Left lung (tissue), 10 donors: ENCODE data around the gene ALDH1B1. TPM values are rescaled to one million over a fixed set of nuclear protein-coding genes. Genes with fewer than 3 reads are reported as not detected.

Experiments
- ATAC-seq: fragments of 200-7000 bp; cut with Tn5 transposase; one replicate; pipeline ENCODE4 v1.9.1; 2020; ENCODE audit warnings: moderate library complexity
- DNase-seq, 4 donors: peaks; one replicate each; pipeline ENCODE4 v3.0.0-alpha.2; 2013 to 2020
- H3K27ac ChIP-seq, 2 donors: fragments of 200-600 bp; sonication (generic) in 1 of 2; one replicate each; pipeline versions ENCODE4 v1.5.0 to v1.8.0; 2020 to 2021
- H3K27me3 ChIP-seq, 2 donors: fragments of 200-600 bp; sonication (generic) in 1 of 2; one replicate each; pipeline versions ENCODE4 v1.5.0 to v1.8.0; 2020 to 2021
- H3K36me3 ChIP-seq, 2 donors: fragments of 200-600 bp; sonication (generic) in 1 of 2; one replicate each; pipeline versions ENCODE4 v1.5.0 to v1.8.0; 2020 to 2021
- H3K4me1 ChIP-seq, 2 donors: fragments of 200-600 bp; one replicate each; pipeline ENCODE4 v1.8.0; 2021
- H3K4me3 ChIP-seq, 2 donors: fragments of 200-600 bp; sonication (generic) in 1 of 2; one replicate each; pipeline versions ENCODE4 v1.5.0 to v1.8.0; 2020 to 2021; ENCODE audit warnings: mild to moderate bottlenecking in 1 of 2
- H3K9me3 ChIP-seq, 2 donors: fragments of 200-600 bp; sonication (generic) in 1 of 2; one replicate each; pipeline versions ENCODE4 v1.5.0 to v1.8.0; 2020 to 2021
- intact Hi-C, 2 donors: fragments of 100-400 bp; cut with DNase I; formaldehyde crosslinking; loops; one replicate each; pipeline versions ENCODE4 v1.11.2 to v1.14.2; 2022
- polyA plus RNA-seq, 6 donors: library from polyadenylated mRNA; unstranded; fragments of 120-200 nt; gene quantifications; one replicate each; pipeline ENCODE4 v1.2.1, GENCODE V29; 2013; ENCODE audit not compliant: insufficient read length in 6 of 6
- total RNA-seq, 2 donors: library from RNA; stranded (reverse); fragmentation: NEBNext Ultra II Directional; extraction: Animal tissue kit (Norgen Biotek cat#: 25700); gene quantifications; one replicate each; pipeline ENCODE4 v1.2.1, GENCODE V29; 2021
- TF ChIP-seq, protein P1 (sequence below), 2 donors: fragments of 200-600 bp; sonication (generic) in 1 of 2; IDR thresholded peaks; one replicate each; pipeline versions ENCODE4 v1.5.0 to v1.8.0; 2021; ENCODE audit warnings: antibody characterized with exemption in 2 of 2
- donor health status: DM: no; HTN: yes; CAD: no.
- donor health status: DM: no; HTN: no; CAD: no.

The ALDH1B1 gene
- total and polyA plus RNA-seq, 8 donors = 15.5 to 27.1 (median 18.9) TPM

DNA sequence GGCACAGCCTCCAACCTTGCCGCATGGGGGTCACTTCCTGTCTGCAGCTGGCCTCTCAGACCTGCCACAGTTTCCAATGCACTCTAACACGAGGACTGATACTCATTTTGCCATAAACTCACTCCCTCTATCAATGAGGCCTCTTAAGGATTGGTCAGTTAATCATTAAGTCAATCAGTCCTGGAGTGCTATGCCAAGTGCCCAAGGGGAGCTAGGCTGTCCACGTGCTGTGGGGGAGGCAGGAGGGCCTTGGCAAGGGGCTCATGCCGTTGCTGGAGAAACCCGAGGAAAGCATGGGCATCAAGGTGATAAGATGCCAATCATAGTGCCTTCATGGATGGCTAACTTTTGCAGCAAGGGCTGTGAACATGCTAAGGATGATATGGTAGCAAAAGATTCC is 1.7 kb upstream of the ALDH1B1 start:
- Histone ChIP-seq H3K36me3 (peaks cover 0 to 4% of the 10 kb centered on the region in 2 donors), H3K4me1 (peaks cover 0 to 12% of the 10 kb centered on the region in 2 donors), H3K27ac (no peak overlapping the region), H3K4me3 (no peak overlapping the region), H3K9me3 (no peaks in the 10 kb centered on the region), H3K27me3 (no peaks in the 10 kb centered on the region)
- no peak for ATAC-seq
- no peak for DNase-seq
- TF ChIP-seq, protein P1, sequence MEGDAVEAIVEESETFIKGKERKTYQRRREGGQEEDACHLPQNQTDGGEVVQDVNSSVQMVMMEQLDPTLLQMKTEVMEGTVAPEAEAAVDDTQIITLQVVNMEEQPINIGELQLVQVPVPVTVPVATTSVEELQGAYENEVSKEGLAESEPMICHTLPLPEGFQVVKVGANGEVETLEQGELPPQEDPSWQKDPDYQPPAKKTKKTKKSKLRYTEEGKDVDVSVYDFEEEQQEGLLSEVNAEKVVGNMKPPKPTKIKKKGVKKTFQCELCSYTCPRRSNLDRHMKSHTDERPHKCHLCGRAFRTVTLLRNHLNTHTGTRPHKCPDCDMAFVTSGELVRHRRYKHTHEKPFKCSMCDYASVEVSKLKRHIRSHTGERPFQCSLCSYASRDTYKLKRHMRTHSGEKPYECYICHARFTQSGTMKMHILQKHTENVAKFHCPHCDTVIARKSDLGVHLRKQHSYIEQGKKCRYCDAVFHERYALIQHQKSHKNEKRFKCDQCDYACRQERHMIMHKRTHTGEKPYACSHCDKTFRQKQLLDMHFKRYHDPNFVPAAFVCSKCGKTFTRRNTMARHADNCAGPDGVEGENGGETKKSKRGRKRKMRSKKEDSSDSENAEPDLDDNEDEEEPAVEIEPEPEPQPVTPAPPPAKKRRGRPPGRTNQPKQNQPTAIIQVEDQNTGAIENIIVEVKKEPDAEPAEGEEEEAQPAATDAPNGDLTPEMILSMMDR (IDR thresholded peaks at IDR 0.05) = no peak
- intact Hi-C loops = no loop called here

GRCh38 chr9:38391278-38392118 is 1.0 kb upstream of the ALDH1B1 start:
- H3K27me3 ChIP-seq = no peaks in the 10 kb centered on the region
- intact Hi-C loops = no loop called here
- H3K36me3 ChIP-seq = peaks cover 0 to 10% of the 10 kb centered on the region in 2 donors
- H3K9me3 ChIP-seq = no peaks in the 10 kb centered on the region
- TF ChIP-seq, protein P1 (IDR thresholded peaks at IDR 0.05) = no peak
- peaks cover 0 to 12% of the 10 kb centered on the region in 2 donors for H3K4me1 ChIP-seq
- H3K27ac ChIP-seq = no peak overlapping the region
- DNase-seq (no peak), ATAC-seq (no peak)
- H3K4me3 ChIP-seq = peak overlapping the region in 1 of 2 donors; percentile 75

GRCh38 chr9:38393128-38393796 is 760 bp downstream of the ALDH1B1 start:
- H3K4me3 ChIP-seq = peak overlapping the region; percentile 75 to 87
- no peaks in the 10 kb centered on the region for H3K9me3 ChIP-seq
- DNase-seq (no peak), ATAC-seq (no peak)
- H3K27me3 ChIP-seq = no peaks in the 10 kb centered on the region
- intact Hi-C loops = no loop called here
- no peak overlapping the region for H3K27ac ChIP-seq
- H3K4me1 ChIP-seq = peaks cover 0 to 12% of the 10 kb centered on the region in 2 donors
- TF ChIP-seq, protein P1 (IDR thresholded peaks at IDR 0.05) = no peak
- H3K36me3 ChIP-seq = peaks cover 0 to 26% of the 10 kb centered on the region in 2 donors

DNA sequence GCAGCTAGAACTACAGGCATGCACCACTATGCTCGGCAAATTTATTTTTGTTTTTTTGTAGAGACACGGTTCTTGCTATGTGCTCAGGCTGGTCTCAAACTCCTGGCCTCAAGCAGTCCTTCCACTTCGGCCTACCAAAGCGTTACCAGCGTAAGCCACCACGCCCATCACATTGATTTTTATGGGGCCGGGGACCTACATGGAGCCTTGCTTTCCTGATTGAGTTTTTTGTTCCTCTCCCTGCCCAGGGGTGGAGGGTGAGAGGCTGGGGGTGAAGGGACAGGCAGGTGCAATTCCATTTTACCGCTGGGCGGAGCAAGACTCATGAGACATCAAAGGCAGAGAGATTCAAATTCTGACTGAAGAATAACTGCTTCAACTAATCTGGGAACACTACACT is 1.9 kb downstream of the ALDH1B1 start:
- DNase-seq (no peak), ATAC-seq (no peak)
- no peaks in the 10 kb centered on the region for H3K27me3 ChIP-seq
- peaks cover 0 to 26% of the 10 kb centered on the region in 2 donors for H3K36me3 ChIP-seq
- H3K9me3 ChIP-seq = no peaks in the 10 kb centered on the region
- TF ChIP-seq, protein P1 (IDR thresholded peaks at IDR 0.05) = no peak
- intact Hi-C loops = no loop called here
- H3K4me3 ChIP-seq = no peak overlapping the region
- no peak overlapping the region for H3K27ac ChIP-seq
- peaks cover 0 to 12% of the 10 kb centered on the region in 2 donors for H3K4me1 ChIP-seq
